ENCODE measurements around the gene CD34. TPM values are rescaled to one million over a fixed set of nuclear protein-coding genes. Genes with fewer than 3 reads are reported as not detected.

Gene CD34, protein sequence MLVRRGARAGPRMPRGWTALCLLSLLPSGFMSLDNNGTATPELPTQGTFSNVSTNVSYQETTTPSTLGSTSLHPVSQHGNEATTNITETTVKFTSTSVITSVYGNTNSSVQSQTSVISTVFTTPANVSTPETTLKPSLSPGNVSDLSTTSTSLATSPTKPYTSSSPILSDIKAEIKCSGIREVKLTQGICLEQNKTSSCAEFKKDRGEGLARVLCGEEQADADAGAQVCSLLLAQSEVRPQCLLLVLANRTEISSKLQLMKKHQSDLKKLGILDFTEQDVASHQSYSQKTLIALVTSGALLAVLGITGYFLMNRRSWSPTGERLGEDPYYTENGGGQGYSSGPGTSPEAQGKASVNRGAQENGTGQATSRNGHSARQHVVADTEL
- total RNA-seq, result 0.13 and 0.39 TPM in 2 replicates

DNA sequence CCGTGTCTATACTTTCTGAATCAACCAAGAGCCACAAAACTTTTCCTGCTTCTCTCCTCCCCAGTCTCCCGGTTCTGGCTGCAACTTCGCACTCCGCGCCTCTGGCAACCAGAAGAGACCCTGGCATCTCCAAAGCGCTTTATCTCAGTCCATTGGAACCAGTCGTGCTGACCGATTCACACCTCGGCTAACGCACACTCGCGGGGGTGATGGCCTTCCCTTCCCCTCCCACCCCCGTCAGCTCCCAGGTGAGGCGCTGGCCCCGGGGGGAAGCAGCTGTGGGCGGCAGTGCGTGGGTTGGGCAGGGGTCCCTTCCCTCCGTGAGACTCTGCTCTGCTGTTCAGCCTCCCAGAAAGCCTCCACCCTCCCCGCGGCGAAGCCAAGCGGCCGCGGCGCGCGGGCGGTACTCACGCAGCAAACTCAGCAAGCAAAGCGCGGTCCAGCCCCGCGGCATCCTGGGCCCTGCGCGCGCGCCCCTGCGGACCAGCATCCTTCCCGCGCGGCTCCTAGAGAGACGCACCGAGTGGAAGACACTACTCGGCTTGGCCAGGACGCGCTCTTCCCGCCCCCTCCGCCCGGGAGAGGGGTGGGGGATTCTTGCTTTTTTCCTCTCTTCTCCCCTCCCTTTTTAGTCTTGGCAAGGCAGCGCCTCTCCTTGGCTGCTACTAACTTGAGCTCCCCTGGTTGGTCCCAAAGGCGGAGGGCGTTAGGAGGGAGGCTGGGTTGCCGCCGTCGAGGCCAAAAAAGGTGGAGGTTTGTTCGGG is at the start of gene CD34:
CD34 (minus strand) TSS at position 535 of the 764 bp plus-strand sequence; CDS start at position 490, 45 bp downstream.

Other genes with a start within 250 kb of the CD34 start
- gene CD46, start 159.1 kb downstream of the CD34 start, total RNA-seq, result 136 and 165 TPM in 2 replicates